Fibroblast of skin of left biceps (primary cell): ENCODE measurements around the gene SERPINB3.
"Not testable (repeated sequence)": the region's sequence is repeated elsewhere in the genome, so short reads cannot be mapped to it uniquely, and the experiment has no call there.

ENCODE experiments used
- DNase-seq, 2 experiments: peaks; one replicate each; pipeline ENCODE4 v3.0.0-alpha.2; 2013; ENCODE audit warnings: low read depth in 2 of 2

The SERPINB3 gene

DNA sequence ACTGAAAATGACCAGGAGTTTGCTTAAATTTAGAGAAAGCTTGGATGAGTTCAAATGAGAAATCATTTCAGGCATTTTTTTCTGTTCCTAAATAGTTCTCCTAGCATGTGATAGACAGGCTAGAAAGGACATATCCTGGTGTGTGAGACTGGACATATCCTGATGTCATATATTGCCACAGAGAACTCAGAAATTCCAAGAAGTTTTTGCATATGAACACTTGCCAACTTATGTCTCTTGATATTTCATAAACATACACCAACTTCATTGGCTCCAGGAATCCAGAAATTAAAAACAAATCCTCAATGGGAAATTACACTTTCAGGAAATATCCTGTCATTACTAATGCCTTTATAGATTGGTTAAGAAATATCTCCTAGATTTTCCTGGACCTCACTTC is 14.8 kb downstream of the SERPINB3 start:
- DNase-seq: peak; percentile 9 to 17

DNA sequence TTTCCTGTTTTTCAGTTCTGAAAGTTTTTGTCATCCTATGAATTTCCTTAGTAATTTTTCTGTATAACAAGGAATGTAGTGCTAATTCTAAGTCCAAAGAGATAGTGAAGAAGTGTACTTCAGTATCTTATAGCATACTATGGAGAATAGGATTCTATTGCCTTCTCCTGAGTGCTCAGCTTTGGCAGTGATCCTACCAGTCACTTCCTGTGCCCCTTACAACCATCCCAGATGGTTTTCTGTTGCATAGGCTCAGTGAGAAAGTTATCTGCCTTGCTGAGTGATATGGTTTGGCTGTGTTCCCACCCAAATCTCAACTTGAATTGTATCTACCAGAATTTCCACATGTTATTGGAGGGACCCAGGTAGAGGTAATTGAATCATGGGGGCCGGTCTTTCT is 17.0 kb downstream of the SERPINB3 start:
- not testable (repeated sequence) for DNase-seq

DNA sequence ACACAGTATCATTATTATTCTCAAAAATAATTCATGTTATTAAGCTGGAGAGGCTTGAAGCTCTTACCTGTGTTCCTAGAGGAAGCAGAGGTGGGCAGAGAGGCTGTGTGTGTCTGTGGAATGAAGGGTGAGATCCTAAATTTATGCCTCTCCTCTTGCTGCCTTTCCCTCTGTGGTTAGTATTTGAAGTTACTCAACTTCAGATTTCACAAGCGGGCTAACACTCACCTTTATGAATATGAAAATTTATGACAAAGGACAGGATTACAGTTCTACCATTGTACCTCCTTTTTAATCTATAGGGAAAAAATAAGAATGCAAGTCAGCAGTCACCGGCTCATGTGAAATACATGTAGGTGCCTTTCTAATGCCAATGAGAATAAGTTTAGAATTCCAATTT is 17.6 kb downstream of the SERPINB3 start, which contains the start of gene SERPINB4:
Gene SERPINB4 (minus strand): TSS at position 115 of the 400 bp plus-strand sequence. CDS start 679 bp downstream, outside the sequence.
- not testable (repeated sequence) for DNase-seq

DNA sequence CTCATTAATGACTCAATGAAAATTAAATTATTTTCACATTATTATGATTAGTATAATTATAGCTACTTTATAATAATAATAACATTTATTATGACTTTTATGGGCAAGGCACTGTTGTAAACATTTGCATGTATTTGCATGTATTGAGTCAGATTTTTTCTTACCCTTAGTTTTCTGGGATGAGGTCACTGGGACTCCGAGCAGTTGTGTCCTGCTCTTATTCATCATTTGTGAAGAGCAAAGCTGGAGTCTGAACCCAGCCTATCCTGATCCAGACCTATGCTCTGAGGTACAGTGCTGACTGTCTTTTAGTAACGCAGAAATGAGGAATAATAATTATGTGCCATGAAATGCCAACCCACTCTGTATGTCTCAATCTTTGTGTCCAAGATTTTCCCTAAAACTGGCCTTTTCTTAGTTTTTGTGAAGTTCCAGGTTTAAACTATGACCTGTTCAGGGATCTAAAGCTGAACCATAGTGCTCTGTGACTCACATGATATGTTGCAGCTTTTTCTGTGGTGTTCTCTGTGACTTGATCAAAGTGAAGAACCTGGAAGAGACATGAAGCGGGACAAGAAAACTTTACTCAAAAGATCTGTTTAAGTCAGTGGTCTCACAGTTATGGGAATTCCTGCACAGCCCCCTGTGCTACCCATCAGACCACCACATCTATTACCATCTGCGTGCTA is 18.9 kb downstream of the SERPINB3 start:
- not testable (repeated sequence) for DNase-seq

DNA sequence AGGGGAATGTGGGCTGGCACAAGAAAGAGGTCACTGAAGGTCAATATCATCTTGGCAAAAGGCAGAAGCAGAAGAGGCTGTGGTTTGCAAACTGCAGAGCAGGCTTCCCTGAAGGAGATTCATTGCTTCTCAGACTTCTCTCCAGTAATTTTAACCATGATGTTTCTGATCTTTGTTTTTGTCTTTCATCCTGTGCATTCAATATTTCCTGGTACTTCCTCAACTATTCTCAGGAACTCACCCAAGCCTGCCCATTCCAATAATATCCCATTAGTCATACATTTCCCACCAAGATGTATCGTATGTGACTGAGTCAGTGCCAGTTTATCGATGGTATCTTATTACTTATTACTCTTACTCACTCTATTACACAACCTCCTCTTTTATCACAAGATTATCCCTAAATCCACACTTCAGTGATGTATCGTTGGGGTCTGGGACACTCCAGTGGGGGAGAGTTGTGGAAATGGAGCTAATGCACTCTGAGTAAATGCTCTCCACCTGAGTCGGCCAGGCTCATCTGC is 20.5 kb downstream of the SERPINB3 start:
- DNase-seq: peak in 1 of 2 experiments; percentile 12

DNA sequence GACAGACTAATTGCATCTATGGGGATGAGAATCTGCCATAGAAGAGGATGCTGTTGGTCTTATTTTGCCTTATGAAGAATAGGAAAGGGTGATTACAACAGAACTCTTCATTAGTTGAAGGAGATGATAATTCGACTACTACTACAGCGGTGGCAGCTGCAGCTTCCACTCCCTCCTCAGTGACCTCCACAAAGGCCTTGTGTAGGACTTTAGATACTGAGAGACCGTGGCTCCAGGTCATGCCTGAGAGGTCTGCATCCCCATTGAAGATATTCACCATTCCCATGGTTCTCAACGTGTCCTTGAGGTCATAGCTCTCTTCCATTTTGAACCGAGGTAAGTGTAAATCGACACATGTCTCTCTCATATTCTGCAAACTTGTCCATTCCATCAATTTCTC is 24.0 kb downstream of the SERPINB3 start:
- DNase-seq: no peak

DNA sequence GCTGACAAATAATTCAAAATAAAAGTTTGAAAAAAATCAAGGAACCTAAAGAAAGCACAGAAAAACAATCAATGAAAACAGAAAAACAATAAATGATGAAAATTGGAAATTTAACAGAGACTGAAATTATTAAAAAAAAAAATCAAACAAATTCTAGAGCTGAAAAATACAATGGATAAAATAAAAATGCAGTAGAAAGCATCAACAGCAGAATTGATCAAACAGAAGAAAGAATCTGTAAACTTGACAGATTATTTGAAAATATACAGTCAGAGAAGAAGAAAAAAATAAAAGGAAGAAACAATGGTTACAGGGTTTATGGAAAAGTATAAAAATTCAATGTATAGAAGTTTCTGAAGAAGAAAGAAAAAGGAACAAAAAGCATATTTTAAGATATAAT is 33.9 kb downstream of the SERPINB3 start:
- no peak for DNase-seq

DNA sequence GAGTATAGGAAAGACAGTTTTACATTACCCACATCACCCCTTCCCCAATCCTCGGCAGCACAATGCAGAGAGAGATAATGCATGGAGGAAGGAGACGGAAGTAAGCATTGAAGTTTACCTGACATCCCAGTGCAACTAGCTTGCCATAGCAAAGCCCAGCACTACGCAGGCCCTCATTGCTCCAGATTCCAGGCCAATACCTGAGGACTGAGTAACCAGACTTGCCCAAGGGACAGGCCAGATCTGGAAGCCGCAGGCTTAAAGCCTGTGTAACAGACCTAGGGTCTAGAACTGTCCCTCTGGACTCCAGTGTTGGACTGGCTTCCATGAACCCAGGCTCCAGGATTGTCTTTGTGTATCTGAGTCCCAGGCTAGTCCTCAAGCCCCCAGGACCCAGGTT is 35.3 kb downstream of the SERPINB3 start:
- no peak for DNase-seq

DNA sequence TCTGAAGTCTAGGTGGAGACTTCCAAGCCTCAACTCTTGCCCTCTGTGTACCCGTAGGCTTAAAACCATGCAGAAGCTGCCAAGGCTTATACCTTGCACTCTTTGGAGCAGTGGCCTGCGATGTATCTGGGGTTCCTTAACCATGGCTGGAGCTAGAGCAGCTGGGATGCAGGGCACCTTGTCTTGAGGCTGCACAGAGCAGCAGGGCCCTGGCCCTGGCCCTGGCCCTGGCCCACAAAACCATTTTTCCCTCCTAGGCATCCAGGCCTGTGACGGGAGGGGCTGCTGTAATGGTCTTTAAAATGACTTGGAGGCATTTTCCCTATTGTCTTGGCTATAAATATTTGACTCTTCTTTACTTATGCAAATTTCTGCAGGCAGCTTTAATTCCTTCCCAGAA is 36.8 kb downstream of the SERPINB3 start:
- no peak for DNase-seq

DNA sequence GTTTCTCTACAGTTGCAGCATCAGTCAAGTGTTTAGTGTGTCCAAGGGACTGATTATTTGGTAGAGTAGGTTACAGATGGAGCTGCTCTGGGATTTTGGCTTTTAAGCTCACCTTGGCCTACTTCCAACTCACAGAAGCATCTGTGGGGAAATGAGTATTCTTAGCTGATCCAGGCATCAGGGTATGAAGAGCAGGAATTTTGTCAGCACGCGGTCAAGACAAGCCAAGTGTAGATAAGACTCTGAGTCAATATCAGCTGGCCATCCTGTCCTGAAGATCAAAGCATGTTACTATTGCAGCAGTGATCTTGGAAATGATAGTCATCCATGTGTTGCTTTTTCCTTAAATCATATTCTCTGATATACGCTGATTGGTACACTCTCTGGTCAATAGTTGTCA is 42.0 kb downstream of the SERPINB3 start:
- DNase-seq: no peak

DNA sequence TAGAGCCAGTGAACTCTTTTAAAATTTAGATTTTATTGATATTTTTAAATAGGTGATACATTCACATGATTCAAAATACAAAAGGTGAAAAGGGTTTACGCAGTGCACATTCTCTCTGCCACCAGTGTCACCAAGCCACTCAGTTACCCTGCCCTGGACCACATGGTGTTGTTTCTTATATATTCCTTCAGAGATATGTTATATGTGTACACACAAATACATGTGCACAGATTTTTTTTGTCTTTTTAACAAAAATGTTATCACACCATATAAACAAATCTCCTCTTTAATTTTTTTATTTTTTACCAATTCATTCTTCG is 43.8 kb downstream of the SERPINB3 start:
- no peak for DNase-seq

DNA sequence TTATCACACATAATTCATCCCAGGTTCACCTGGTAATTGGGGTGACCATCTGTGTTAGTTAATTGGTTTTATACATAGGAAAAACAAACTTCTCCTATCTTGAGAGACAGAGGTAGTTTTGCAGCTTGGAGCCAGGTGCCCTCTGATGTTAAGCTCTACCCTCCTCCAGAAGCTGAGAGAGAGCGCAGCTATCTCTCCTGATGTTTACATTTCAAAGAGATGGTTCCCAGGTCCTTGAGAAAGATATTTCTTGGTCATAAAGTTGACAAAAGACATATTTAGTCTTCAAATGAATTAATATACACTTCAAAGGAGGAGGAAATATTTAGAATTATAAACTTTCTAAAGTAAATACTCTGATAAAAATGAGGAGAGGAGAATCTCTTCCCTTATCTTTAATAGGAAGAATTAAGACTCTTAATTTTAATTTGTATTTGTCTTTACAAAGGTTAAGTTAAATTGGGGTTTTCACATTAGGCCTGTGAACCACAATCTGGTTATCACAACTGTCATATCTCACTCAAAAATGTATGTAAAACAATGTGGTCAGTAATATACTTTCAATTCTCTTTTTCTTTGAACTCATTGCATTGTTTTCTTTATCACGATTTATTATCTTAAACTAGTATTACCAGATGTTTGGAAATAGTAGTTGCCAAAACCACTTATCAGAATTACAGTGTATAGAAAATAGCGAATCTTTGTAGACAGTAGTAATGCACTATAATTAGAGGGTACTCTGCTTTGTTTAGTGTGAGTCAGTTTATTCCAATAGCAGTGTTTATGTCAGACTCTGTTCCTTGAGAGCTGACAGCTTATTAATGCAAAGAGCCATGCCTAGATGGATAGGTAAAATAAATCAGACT is 44.4 kb downstream of the SERPINB3 start:
- DNase-seq: no peak

DNA sequence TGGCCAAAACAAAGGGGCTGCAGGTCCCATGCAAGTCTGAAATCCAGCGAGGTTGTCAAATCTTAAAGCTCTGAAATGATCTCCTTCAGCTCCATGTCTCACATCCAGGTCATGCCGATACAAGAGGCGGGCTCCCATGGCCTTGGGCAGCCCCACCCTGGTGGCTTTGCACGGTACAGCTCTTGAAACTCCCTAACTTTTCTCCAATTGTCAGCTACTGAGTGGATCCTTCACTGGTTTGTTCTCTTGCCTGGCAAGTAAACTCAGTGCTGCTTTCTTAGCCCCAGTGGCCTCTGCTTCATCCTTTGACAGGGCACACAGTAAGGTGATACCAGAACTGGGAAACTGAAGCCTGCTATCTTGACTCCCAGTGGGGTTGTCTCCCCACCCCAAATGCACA is 48.3 kb downstream of the SERPINB3 start:
- DNase-seq: no peak

DNA sequence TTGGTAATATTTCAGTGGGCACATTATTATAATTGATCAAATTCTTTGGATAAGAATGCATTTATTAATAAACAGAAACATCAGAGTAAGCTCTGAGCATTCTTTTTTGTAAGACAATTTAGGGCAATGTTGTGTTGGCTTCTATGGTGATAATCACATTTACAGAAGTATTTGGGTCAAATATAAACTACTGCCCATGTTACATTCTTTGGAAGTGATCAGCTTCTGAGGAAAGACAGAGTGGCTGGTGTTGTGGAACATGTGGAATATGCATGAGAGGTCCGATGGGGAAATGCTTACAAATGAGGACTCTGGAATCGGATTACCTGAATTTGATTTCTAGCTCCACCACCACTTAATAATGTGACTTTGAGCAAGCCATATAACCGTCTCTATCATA is 55.2 kb downstream of the SERPINB3 start:
- no peak for DNase-seq
